HepG2 (cell line): Measurements from ENCODE around the gene CEBPB. TPM values are rescaled to one million over a fixed set of nuclear protein-coding genes. Genes with fewer than 3 reads are reported as not detected.

Source experiments
- CCAR2 ChIP-seq: fragments of 200-400 bp; formaldehyde crosslinking; optimal IDR thresholded peaks from 2 replicates; pipeline ENCODE3; 2018; ENCODE audit warnings: low read depth, mild to moderate bottlenecking, low read length, moderate library complexity
- FOSL1 ChIP-seq: sonication (generic); formaldehyde crosslinking; IDR thresholded peaks from 2 replicates; pipeline ENCODE4 v1.9.0; 2021; ENCODE audit warnings: missing genetic modification reagents, borderline replicate concordance
- HNF1A ChIP-seq, 2 experiments: sonication (generic) in 1 of 2; formaldehyde crosslinking in 1 of 2; IDR thresholded peaks; 2 replicates each; pipeline versions ENCODE4 v1.4.0 to v1.6.1; 2016 to 2020; ENCODE audit warnings: borderline replicate concordance in 1 of 2, low read depth in 1 of 2, mild to moderate bottlenecking in 1 of 2, missing genetic modification reagents in 1 of 2
- IRF1 ChIP-seq: sonication (generic); formaldehyde crosslinking; IDR thresholded peaks from 2 replicates; pipeline ENCODE4 v1.4.0; 2020; ENCODE audit warnings: low read depth, mild to moderate bottlenecking, missing genetic modification reagents
- MAFF ChIP-seq: IDR thresholded peaks from 2 replicates; pipeline ENCODE4 v1.6.1; 2011; ENCODE audit warnings: low read depth, low read length, improper control_type of control experiment
- SMAD9 ChIP-seq: sonication (generic); formaldehyde crosslinking; IDR thresholded peaks from 2 replicates; pipeline ENCODE4 v1.5.1; 2020; ENCODE audit warnings: mild to moderate bottlenecking, missing genetic modification reagents
- TGIF2 ChIP-seq: IDR thresholded peaks from 2 replicates; pipeline ENCODE4 v1.6.1; 2016; ENCODE audit warnings: control low read depth, missing compliant biosample characterization
- TSC22D2 ChIP-seq: sonication (generic); formaldehyde crosslinking; IDR thresholded peaks from 2 replicates; pipeline ENCODE4 v1.5.1; 2020; ENCODE audit warnings: missing genetic modification reagents, mild to moderate bottlenecking, borderline replicate concordance
- ZBTB38 ChIP-seq: sonication (generic); formaldehyde crosslinking; IDR thresholded peaks from 2 replicates; pipeline ENCODE4 v1.5.1; 2020; ENCODE audit warnings: mild to moderate bottlenecking, missing genetic modification reagents
- ZFP37 ChIP-seq: sonication (generic); formaldehyde crosslinking; IDR thresholded peaks from 2 replicates; pipeline ENCODE4 v1.4.0; 2020; ENCODE audit warnings: missing genetic modification reagents, borderline replicate concordance
- ZKSCAN5 ChIP-seq: sonication (generic); formaldehyde crosslinking; IDR thresholded peaks from 2 replicates; pipeline ENCODE4 v1.5.1; 2020; ENCODE audit warnings: mild to moderate bottlenecking, missing genetic modification reagents
- ZNF335 ChIP-seq: sonication (generic); formaldehyde crosslinking; IDR thresholded peaks from 2 replicates; pipeline ENCODE4 v1.4.0; 2020; ENCODE audit warnings: missing genetic modification reagents
- ZNF362 ChIP-seq: sonication (generic); formaldehyde crosslinking; IDR thresholded peaks from 2 replicates; pipeline ENCODE4 v1.4.0; 2020; ENCODE audit warnings: missing genetic modification reagents, mild to moderate bottlenecking, borderline replicate concordance
- ZNF552 ChIP-seq: sonication (generic); formaldehyde crosslinking; IDR thresholded peaks from 2 replicates; pipeline ENCODE4 v1.9.0; 2022; ENCODE audit warnings: missing genetic modification reagents, mild to moderate bottlenecking, borderline replicate concordance
- polyA plus RNA-seq, 8 experiments: library from polyadenylated mRNA; depleted of rRNA in 3 of 8; stranded (reverse) in 7 of 8; unstranded in 1 of 8; fragments of >200 nt; fragmentation: Illumina TruSeq in 4 of 8; extraction: Trizol in 4 of 8; gene quantifications; 2 replicates each; pipeline versions ENCODE4 v1.2.1 to v1.2.3, GENCODE V29; 2011 to 2016; ENCODE audit warnings: low read depth in 4 of 8, missing spikeins in 1 of 8, mixed read lengths in 1 of 8; ENCODE audit not compliant: insufficient read depth in 1 of 8
- total RNA-seq, 5 experiments: library from RNA; depleted of rRNA; stranded (reverse); fragments of >200 nt; fragmentation: Illumina TruSeq; extraction: Trizol; gene quantifications; 2 replicates each; pipeline ENCODE4 v1.2.3, GENCODE V29; 2016; ENCODE audit warnings: low read depth in 1 of 5
- TF ChIP-seq, protein P1 (sequence below): sonication (generic); formaldehyde crosslinking; IDR thresholded peaks from 2 replicates; pipeline ENCODE4 v1.8.0; 2022; ENCODE audit warnings: missing genetic modification reagents, mild to moderate bottlenecking, inconsistent platforms, borderline replicate concordance
- TF ChIP-seq, protein P2 (sequence below): sonication (generic); formaldehyde crosslinking; IDR thresholded peaks from 2 replicates; pipeline ENCODE4 v1.5.1; 2020; ENCODE audit warnings: missing genetic modification reagents, mild to moderate bottlenecking, borderline replicate concordance

CEBPB gene
- total and polyA plus RNA-seq, 2 of the 13 experiments (the other 11 are each of a cell fraction or from before 2014, with no cell fraction given), result 18.5 to 28.2 TPM

DNA sequence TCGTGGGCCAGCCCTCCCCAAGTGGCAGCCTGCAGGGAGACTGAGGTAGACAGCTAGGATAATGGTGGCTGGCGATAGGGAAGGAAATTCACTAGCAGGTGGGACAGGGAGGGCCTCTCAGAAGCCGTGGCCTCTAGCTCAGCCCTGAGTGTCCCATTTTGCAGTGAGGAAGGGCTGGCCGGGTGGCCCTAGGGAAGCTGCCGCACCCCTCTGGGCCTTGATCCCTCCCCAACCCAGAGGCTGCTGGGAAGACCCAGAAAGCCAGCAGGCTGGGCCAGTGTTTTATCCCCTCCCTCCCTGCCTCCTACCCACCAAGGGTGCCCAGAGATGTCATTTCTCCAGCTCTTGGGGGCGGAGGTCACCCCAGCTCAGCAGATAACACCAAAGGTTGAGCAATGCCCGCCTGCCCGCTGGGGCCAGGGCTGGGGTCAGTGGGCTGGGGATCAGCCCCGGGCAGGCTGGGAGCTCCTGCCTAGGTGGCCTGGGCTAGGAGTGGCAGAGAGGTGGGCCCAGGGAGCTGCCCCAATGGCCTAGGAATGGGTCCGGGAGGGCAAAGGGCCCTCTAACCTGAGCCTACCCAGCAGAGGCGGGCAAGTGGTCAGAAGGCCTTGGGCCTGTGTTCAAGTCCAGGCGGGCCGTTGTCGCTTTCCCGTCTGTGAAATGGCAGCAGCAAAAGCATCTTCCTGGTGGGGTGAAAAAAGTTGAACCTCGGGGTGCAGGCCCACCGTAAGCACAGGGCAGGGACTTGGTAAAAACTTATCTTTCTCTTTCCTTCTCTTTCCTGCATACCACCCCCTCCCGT is 1.6 kb upstream of the CEBPB start (continued):
- TF ChIP-seq ZFP37 (CRISPR knock-in tag) (no peak), ZNF552 (CRISPR knock-in tag) (0 out of 2 replicates have a peak, but pooled peaks have one; percentile 93), ZKSCAN5 (CRISPR knock-in tag) (no peak; the same call in 1 of the 2 replicates), SMAD9 (CRISPR knock-in tag) (0 out of 2 replicates have a peak, but pooled peaks have one; percentile 41), ZNF362 (peak; percentile 82; the same call in 1 of the 2 replicates), FOSL1 (CRISPR knock-in tag) (no peak), CCAR2 (peak; percentile 24), MAFF (0 out of 2 replicates have a peak, but pooled peaks have one; percentile 29), HNF1A (IDR thresholded peaks at IDR 0.05; ENCODE audit: low read depth) (no peak; the same call in 1 of the 2 replicates), HNF1A (CRISPR knock-in tag; IDR thresholded peaks at IDR 0.05; ENCODE audit: borderline replicate concordance) (peak; percentile 90), TSC22D2 (peak; percentile 75; the same call in 1 of the 2 replicates), ZBTB38 (peak; percentile 93), ZNF335 (no peak; the same call in none of the 2 replicates), IRF1 (CRISPR knock-in tag) (no peak), TGIF2 (peak; percentile 99)
- TF ChIP-seq, protein P1, sequence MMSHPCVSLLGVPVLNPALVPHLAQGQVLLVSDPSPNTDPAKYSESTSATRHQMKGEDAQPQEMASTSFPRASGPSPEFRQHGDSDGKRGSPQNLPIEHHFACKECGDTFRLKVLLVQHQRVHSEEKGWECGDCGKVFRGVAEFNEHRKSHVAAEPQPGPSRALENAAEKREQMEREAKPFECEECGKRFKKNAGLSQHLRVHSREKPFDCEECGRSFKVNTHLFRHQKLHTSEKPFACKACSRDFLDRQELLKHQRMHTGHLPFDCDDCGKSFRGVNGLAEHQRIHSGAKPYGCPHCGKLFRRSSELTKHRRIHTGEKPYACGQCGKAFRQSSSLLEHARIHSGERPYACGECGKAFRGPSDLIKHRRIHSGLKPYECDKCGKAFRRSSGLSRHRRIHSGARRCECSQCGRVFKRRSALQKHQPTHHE (CRISPR knock-in tag), result 0 out of 2 replicates have a peak, but pooled peaks have one; percentile 73
- TF ChIP-seq, protein P2, sequence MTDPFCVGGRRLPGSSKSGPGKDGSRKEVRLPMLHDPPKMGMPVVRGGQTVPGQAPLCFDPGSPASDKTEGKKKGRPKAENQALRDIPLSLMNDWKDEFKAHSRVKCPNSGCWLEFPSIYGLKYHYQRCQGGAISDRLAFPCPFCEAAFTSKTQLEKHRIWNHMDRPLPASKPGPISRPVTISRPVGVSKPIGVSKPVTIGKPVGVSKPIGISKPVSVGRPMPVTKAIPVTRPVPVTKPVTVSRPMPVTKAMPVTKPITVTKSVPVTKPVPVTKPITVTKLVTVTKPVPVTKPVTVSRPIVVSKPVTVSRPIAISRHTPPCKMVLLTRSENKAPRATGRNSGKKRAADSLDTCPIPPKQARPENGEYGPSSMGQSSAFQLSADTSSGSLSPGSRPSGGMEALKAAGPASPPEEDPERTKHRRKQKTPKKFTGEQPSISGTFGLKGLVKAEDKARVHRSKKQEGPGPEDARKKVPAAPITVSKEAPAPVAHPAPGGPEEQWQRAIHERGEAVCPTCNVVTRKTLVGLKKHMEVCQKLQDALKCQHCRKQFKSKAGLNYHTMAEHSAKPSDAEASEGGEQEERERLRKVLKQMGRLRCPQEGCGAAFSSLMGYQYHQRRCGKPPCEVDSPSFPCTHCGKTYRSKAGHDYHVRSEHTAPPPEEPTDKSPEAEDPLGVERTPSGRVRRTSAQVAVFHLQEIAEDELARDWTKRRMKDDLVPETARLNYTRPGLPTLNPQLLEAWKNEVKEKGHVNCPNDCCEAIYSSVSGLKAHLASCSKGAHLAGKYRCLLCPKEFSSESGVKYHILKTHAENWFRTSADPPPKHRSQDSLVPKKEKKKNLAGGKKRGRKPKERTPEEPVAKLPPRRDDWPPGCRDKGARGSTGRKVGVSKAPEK (CRISPR knock-in tag), result no peak; the same call in 1 of the 2 replicates
